Activated CD4-positive, alpha-beta T cell treated with anti-CD3 and anti-CD28 coated beads, Interleukin-2, amount 50 U/mL, for 1 hour (primary cell): ENCODE measurements around the gene NBPF10.
A peak's percentile ranks its signal among the peaks of the same experiment; 100 is the strongest.
"Not testable (repeated sequence)": the region's sequence is repeated elsewhere in the genome, so short reads cannot be mapped to it uniquely, and the experiment has no call there.

Experiments
- DNase-seq: peaks from one replicate; pipeline ENCODE4 v3.0.0-alpha.2; 2020

The NBPF10 gene

GRCh38 chr1:146144465-146144864 lies at the start of gene NBPF10:
Gene NBPF10 (minus strand): TSS chr1:146144804. CDS start chr1:146144769, 35 bp downstream.
- peak; percentile 11 for DNase-seq

DNA sequence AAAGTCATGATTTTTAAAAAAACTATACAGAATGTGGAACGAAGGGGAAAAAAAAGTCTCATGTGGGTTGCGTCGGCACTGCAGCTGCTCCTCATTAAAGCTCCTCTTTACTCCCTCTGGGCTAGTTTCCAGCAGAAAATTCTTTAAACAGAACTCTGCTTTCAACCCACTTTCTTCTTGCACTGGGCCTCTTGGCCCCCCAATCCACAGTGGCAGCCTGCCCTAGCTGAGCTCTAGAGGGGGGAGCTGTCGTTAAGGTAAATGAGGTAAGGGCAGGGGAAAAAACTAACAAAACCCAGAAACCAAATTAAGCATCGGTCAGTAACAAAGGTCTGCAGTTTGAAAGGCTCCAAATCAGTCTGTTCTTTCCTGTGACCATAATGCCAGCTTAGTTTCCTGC lies 29.9 kb upstream of the NBPF10 start:
- not testable (repeated sequence) for DNase-seq

- not testable (repeated sequence) for DNase-seq
These were observed 23.1 kb upstream of the NBPF10 start for GRCh38 chr1:146167740-146168139.

DNA sequence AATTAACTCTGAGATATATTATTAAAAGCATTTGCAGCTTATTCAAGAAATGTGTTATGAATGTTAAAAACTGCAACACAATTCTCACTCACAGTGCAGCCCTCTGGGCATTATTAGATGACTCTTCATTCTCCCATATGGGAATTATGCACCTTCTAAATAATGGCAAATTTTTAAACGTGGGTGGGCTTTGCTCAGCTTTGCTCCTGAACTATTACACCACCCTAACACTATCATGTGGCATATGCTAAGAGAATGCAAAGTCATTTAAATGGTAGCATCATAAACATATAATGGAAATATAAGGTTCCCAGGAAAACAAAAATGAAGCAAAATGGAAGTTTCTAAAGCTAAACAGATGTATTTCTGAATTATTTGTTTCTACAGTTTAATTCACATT lies 22.7 kb upstream of the NBPF10 start:
- not testable (repeated sequence) for DNase-seq
